OCI-LY7 (cell line): ENCODE measurements around the gene COL9A3. TPM values are rescaled to one million over a fixed set of nuclear protein-coding genes. Genes with fewer than 3 reads are reported as not detected.

ENCODE experiments used
- BruUV-seq: library from RNA; stranded (reverse); fragments of 400-500 nt; replicated peaks from 2 replicates; lab custom pipeline; 2021; lab: Mats Ljungman, UMichigan
- CTCF ChIA-PET: fragments of 300-600 bp; sonication (Branson Sonifier 250); formaldehyde crosslinking; loops from one replicate; lab custom pipeline; 2022; ENCODE audit warnings: antibody characterized with exemption; ENCODE audit not compliant: unreplicated experiment; lab: Charles Lee
- POLR2A ChIA-PET: fragments of 300-600 bp; sonication (Branson Sonifier 250); formaldehyde crosslinking; loops from one replicate; lab custom pipeline; 2022; ENCODE audit warnings: antibody characterized with exemption; lab: Charles Lee
- DNase-seq: peaks from one replicate; pipeline ENCODE4 v3.0.0-alpha.2; 2015; ENCODE audit warnings: low spot score
- H2AFZ ChIP-seq: fragments of 200-600 bp; sonication (generic), shearing (Covaris generic); 2 replicates; pipeline ENCODE4 v1.6.1; 2014; ENCODE audit warnings: mild to moderate bottlenecking, antibody characterized with exemption, low read length, moderate library complexity
- H3K27ac ChIP-seq: fragments of 200-600 bp; sonication (generic); 2 replicates; pipeline ENCODE4 v1.5.1; 2014; ENCODE audit warnings: mixed run types, low read depth, mild to moderate bottlenecking, moderate library complexity, low read length, inconsistent platforms; ENCODE audit not compliant: poor library complexity, severe bottlenecking
- H3K36me3 ChIP-seq: fragments of 200-600 bp; sonication (generic); 2 replicates; pipeline ENCODE4 v1.6.1; 2014; ENCODE audit warnings: mild to moderate bottlenecking, antibody characterized with exemption, low read length, moderate library complexity, mixed read lengths; ENCODE audit not compliant: insufficient read depth
- H3K4me1 ChIP-seq: fragments of 200-600 bp; sonication (generic); 2 replicates; pipeline ENCODE4 v1.5.1; 2014; ENCODE audit warnings: mild to moderate bottlenecking, low read length; ENCODE audit not compliant: insufficient read depth, poor library complexity, severe bottlenecking
- H3K4me2 ChIP-seq: fragments of 200-600 bp; sonication (generic); 2 replicates; pipeline ENCODE4 v1.6.1; 2014; ENCODE audit warnings: mild to moderate bottlenecking, low read length
- H3K4me3 ChIP-seq: fragments of 200-600 bp; sonication (generic); 2 replicates; pipeline ENCODE4 v1.5.1; 2014; ENCODE audit warnings: mild to moderate bottlenecking, low read depth, low read length; ENCODE audit not compliant: poor library complexity, severe bottlenecking
- H3K79me2 ChIP-seq: fragments of 200-600 bp; sonication (generic); 2 replicates; pipeline ENCODE4 v1.6.1; 2016; ENCODE audit warnings: low read depth, mild to moderate bottlenecking, low read length, moderate library complexity, mixed read lengths; ENCODE audit not compliant: insufficient read depth
- H3K9me2 ChIP-seq: fragments of 200-600 bp; sonication (generic); 2 replicates; pipeline ENCODE4 v1.6.1; 2016; ENCODE audit warnings: mild to moderate bottlenecking, low read length, mixed read lengths; ENCODE audit not compliant: insufficient read depth
- H3K9me3 ChIP-seq: fragments of 200-600 bp; sonication (generic); 2 replicates; pipeline ENCODE4 v1.6.1; 2014; ENCODE audit warnings: mild to moderate bottlenecking, mixed run types, low read length, mixed read lengths
- H4K20me1 ChIP-seq: fragments of 200-600 bp; sonication (generic); 2 replicates; pipeline ENCODE4 v1.6.1; 2014; ENCODE audit warnings: mild to moderate bottlenecking, antibody characterized with exemption, low read length, moderate library complexity, mixed read lengths; ENCODE audit not compliant: insufficient read depth
- EZH2phosphoT487 ChIP-seq: fragments of 200-600 bp; sonication (generic); IDR thresholded peaks from 2 replicates; pipeline ENCODE4 v1.6.1; 2018; ENCODE audit warnings: low read depth, borderline replicate concordance, mild to moderate bottlenecking, mixed run types, antibody characterized with exemption, low read length, moderate library complexity, mixed read lengths
- intact Hi-C: fragments of 100-400 bp; cut with micrococcal nuclease; formaldehyde crosslinking; loops from one replicate; pipeline ENCODE4 v1.10.0; 2022; ENCODE audit not compliant: unreplicated experiment
- total RNA-seq, 2 experiments: library from RNA; depleted of rRNA in 1 of 2; stranded (reverse); fragments of >200 nt in 1 of 2; shearing (Covaris generic) in 1 of 2; gene quantifications; 2 replicates each; pipeline ENCODE4 v1.2.3, GENCODE V29; 2014 to 2022
- TF ChIP-seq, protein P1 (sequence below): fragments of 200-600 bp; sonication (generic); conservative IDR thresholded peaks from 2 replicates; pipeline ENCODE4 v1.5.1; 2014; ENCODE audit warnings: mild to moderate bottlenecking, antibody characterized with exemption, low read length, moderate library complexity, mixed read lengths

Gene COL9A3
- total RNA-seq, 2 experiments from 2014 or later, result 1.7 to 5.2 TPM

DNA sequence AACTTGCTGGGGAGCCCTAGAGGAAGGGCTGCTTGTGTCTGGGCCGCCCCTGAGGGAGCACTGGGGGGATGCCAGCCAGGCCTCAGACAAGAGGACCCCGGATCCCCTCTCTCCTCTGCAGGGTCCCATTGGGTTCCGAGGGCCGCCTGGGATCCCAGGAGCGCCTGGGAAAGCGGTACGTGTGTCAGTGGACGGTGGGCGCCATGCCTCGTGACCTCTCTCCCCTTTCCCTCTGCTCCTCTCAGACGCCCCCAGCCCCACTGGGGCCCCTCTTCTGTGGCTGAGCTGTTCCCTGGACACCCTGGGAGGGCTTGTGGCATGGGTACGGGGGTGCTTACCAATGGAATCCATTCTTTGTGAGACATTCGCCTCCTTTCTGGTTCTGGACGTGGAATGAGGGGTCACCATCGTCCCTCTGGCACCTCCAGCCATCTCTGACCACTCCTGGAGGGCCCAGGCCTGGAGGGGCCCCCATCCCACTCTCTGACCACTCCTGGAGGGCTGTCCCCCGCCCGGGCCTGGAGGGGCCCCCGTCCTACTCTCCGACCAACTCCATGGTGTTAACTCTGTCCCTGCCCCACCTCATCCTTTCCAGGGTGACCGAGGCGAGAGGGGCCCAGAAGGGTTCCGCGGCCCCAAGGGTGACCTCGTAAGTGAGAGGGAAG is 9.9 kb downstream of the COL9A3 start:
- Histone ChIP-seq H3K79me2 (no peaks in the 10 kb centered on the region), H3K4me1 (peaks cover 8% of the 10 kb centered on the region), H3K36me3 (no peaks in the 10 kb centered on the region), H3K9me3 (no peaks in the 10 kb centered on the region), H3K4me3 (no peak overlapping the region), H3K9me2 (no peaks in the 10 kb centered on the region), H4K20me1 (no peaks in the 10 kb centered on the region), H3K27ac (no peak overlapping the region), H2AFZ (no peak overlapping the region), H3K4me2 (no peak overlapping the region)
- no peak for DNase-seq
- ChIA-PET POLR2A (no interaction called here), CTCF (no interaction called here)
- TF ChIP-seq EZH2phosphoT487, result no peak
- TF ChIP-seq, protein P1, sequence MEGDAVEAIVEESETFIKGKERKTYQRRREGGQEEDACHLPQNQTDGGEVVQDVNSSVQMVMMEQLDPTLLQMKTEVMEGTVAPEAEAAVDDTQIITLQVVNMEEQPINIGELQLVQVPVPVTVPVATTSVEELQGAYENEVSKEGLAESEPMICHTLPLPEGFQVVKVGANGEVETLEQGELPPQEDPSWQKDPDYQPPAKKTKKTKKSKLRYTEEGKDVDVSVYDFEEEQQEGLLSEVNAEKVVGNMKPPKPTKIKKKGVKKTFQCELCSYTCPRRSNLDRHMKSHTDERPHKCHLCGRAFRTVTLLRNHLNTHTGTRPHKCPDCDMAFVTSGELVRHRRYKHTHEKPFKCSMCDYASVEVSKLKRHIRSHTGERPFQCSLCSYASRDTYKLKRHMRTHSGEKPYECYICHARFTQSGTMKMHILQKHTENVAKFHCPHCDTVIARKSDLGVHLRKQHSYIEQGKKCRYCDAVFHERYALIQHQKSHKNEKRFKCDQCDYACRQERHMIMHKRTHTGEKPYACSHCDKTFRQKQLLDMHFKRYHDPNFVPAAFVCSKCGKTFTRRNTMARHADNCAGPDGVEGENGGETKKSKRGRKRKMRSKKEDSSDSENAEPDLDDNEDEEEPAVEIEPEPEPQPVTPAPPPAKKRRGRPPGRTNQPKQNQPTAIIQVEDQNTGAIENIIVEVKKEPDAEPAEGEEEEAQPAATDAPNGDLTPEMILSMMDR, result no peak
- BruUV-seq, result no TSS peak
- intact Hi-C loops, result no loop called here

DNA sequence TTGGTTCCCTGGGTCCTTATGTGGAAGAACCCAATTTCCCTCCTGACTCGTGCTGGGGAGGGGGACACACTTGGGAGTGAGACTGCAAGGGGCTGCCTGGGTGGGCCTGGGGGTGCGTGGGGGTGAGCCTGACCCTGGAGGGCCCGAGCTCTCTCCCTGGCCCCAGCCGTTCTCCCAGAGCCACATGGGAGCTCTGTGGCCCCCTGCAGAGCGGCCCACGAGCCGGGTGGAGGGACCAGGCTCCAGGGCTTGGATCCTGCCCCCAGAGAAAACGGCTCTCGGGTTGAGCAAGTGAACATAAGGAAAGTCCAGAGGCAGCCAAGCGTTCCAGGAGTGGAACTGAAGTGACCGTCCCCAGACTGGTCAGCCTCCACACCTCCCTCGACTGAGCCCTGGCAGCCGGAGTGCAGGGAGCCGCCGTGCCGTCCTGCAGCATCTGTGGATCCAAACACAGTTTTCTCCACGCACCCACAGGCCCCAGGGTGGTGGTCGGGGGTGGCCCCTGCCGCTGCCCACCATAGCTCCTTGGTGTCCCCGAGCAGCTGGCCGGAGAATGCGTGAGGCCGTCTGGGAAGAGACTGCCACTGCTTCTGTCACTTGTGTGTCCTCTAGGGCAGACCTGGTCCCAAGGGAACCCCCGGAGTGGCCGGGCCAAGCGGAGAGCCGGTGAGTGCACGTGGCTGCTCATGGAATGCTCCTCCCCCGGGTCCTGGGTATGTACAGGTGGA is 10.6 kb downstream of the COL9A3 start:
- H3K4me1 ChIP-seq, result peaks cover 15% of the 10 kb centered on the region
- BruUV-seq, result no TSS peak
- intact Hi-C loops, result no loop called here
- no peak for DNase-seq
- no peaks in the 10 kb centered on the region for H3K36me3 ChIP-seq
- ChIA-PET POLR2A (no interaction called here), CTCF (no interaction called here)
- TF ChIP-seq EZH2phosphoT487, result no peak
- TF ChIP-seq, protein P1, result no peak
- H3K4me3 ChIP-seq, result no peak overlapping the region
- H4K20me1 ChIP-seq, result no peaks in the 10 kb centered on the region
- H2AFZ ChIP-seq, result no peak overlapping the region
- no peaks in the 10 kb centered on the region for H3K9me2 ChIP-seq
- no peaks in the 10 kb centered on the region for H3K9me3 ChIP-seq
- H3K79me2 ChIP-seq, result no peaks in the 10 kb centered on the region
- no peak overlapping the region for H3K27ac ChIP-seq
- no peak overlapping the region for H3K4me2 ChIP-seq

DNA sequence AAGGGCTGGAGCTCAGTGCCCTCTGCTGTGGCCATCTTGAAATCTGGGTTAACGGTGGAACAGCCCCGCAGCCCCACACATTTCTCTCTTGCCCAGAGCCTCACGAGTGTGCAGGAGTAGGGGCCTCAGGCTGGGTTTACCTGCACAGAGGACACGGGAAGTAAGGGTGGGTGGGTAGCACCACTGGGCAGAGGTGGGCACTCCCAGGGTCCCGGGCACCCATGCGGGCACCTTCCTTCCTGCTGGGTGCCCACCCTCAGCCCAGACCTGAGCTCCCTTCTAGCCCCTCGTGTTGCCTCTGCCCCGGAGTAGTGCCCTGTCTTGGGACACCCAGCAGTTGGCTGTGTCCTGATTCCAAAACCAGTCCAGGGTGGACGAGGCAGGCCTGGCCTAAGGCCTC is 11.2 kb downstream of the COL9A3 start:
- H3K9me3 ChIP-seq, result no peaks in the 10 kb centered on the region
- H3K36me3 ChIP-seq, result no peaks in the 10 kb centered on the region
- intact Hi-C loops, result no loop called here
- H3K27ac ChIP-seq, result no peak overlapping the region
- BruUV-seq, result no TSS peak
- no peak overlapping the region for H3K4me3 ChIP-seq
- no peaks in the 10 kb centered on the region for H4K20me1 ChIP-seq
- ChIA-PET CTCF (no interaction called here), POLR2A (no interaction called here)
- H3K79me2 ChIP-seq, result no peaks in the 10 kb centered on the region
- no peak overlapping the region for H3K4me2 ChIP-seq
- H3K4me1 ChIP-seq, result peaks cover 21% of the 10 kb centered on the region
- no peak for DNase-seq
- no peak for TF ChIP-seq EZH2phosphoT487
- TF ChIP-seq, protein P1, result no peak
- no peak overlapping the region for H2AFZ ChIP-seq
- no peaks in the 10 kb centered on the region for H3K9me2 ChIP-seq
